ENCODE data around the gene ZIM2. TPM values are rescaled to one million over a fixed set of nuclear protein-coding genes. Genes with fewer than 3 reads are reported as not detected.

The ZIM2 gene
- total RNA-seq, 1 experiment from 2014 or later, result not detected

DNA sequence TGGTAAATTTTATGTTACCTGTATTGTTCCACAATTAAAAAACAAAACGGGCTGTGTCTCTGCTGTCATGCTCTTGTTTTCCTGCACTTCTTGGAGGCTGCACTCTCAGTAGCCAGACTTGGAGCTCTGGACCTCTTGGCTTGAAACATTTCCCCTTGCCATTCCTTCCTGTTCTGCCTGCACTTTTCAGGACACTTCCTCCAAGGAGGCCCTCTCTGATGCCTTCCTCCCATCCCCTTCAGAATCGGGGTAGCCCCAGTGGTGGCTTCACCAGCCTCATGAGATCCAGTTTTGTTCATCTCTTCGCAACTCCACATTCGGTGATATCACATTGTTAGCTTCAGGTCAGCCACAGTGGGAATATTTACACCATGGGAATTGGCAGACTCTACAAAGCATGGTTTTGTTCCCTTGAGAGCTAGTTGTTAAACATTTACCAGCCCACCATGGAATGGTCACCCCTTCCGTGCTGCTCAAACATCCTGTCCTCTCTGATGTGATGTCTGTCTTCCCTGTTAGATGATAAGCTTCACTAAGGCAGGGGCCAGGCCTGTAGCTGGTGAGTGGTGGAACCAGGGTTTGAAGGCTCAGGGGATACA, 40.2 kb upstream of the ZIM2 start:
- TF ChIP-seq EZH2 (IDR thresholded peaks at IDR 0.05) (no peak), CEBPB (IDR thresholded peaks at IDR 0.05; ENCODE audit: low read depth) (no peak), SP1 (IDR thresholded peaks at IDR 0.05; ENCODE audit: low read depth) (no peak)
- ChIA-PET CTCF (no interaction called here), POLR2A (no interaction called here), RAD21 (ENCODE audit: low non-redundant PET in 1 of 2, low total read pairs in 2 of 2, uncharacterized antibody in 2 of 2, unreplicated experiment in 2 of 2) (no interaction called here)
- intact Hi-C loops (cut with micrococcal nuclease), result no loop called here
- Histone ChIP-seq H4K20me1 (ENCODE audit: insufficient read depth) (no peaks in the 10 kb centered on the region), H3K9ac (ENCODE audit: low read length) (no peak overlapping the region), H3K27ac (ENCODE audit: low read depth, low read length) (no peak overlapping the region), H3K4me2 (ENCODE audit: low read length) (no peak overlapping the region), H3K36me3 (ENCODE audit: control insufficient read depth in 1 of 2, insufficient read depth in 2 of 2, low read length in 2 of 2) (no peaks in the 10 kb centered on the region), H3K9me3 (ENCODE audit: control insufficient read depth in 1 of 2, insufficient read depth in 1 of 2, low read depth in 1 of 2, low read length in 2 of 2) (peaks cover 0 to 18% of the 10 kb centered on the region in 2 experiments; a peak in 2 of 4 replicates), H3K4me1 (ENCODE audit: control insufficient read depth in 1 of 2, insufficient read depth in 2 of 2, low read length in 2 of 2) (no peaks in the 10 kb centered on the region), H2AFZ (ENCODE audit: low read depth, low read length, poor library complexity, severe bottlenecking) (no peak overlapping the region), H3K27me3 (ENCODE audit: insufficient read depth, low read length) (no peaks in the 10 kb centered on the region), H3K79me2 (ENCODE audit: insufficient read depth, low read length) (no peaks in the 10 kb centered on the region), H3K9me2 (ENCODE audit: insufficient read depth) (no peaks in the 10 kb centered on the region), H3K4me3 (replicated peaks in 1 of 2; ENCODE audit: low read depth in 1 of 2, low read length in 2 of 2) (no peak overlapping the region)
- ATAC-seq (no peak), DNase-seq (ENCODE audit: low read depth, low spot score) (no peak)
- no TSS peak for BruUV-seq (replicated peaks)

DNA sequence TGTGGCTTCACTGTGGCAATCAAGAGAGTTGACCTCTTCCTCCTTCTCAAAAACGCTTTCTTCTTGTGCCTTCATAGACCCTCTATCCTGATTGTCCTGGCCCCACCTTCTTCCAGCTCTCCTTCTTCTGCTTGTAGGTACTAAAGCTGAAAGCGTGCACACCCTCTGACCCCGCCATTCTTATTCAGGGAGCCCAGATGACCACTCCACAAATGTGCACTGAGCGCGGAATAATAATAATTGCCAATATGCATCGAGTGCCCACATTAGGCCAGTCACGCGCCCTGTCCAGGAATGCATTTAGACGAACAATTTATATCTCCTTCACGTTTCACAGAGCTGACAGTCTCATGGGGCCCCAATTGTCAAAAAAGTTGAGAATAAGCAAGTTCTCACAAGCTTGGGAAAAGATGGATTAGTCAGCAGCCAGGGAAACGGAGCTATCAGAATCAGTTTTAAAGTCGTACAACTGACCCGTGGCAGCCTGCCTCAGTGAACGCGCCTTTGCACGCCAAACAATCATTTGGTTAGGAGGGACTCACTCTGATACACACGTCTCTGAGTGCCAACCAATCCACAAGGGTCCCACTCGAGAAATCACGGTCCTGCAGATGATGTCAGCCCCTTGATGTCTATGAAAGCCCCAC, 36.7 kb upstream of the ZIM2 start:
- CTCF ChIA-PET, result no interaction called here
- RAD21 ChIA-PET (ENCODE audit: low non-redundant PET in 1 of 2, low total read pairs in 2 of 2, uncharacterized antibody in 2 of 2, unreplicated experiment in 2 of 2), result no interaction called here
- Histone ChIP-seq H3K36me3 (ENCODE audit: control insufficient read depth in 1 of 2, insufficient read depth in 2 of 2, low read length in 2 of 2) (no peaks in the 10 kb centered on the region), H3K27me3 (ENCODE audit: insufficient read depth, low read length) (no peaks in the 10 kb centered on the region), H3K9ac (ENCODE audit: low read length) (no peak overlapping the region), H4K20me1 (ENCODE audit: insufficient read depth) (no peaks in the 10 kb centered on the region), H3K9me2 (ENCODE audit: insufficient read depth) (no peaks in the 10 kb centered on the region), H2AFZ (ENCODE audit: low read depth, low read length, poor library complexity, severe bottlenecking) (no peak overlapping the region), H3K79me2 (ENCODE audit: insufficient read depth, low read length) (no peaks in the 10 kb centered on the region), H3K9me3 (ENCODE audit: control insufficient read depth in 1 of 2, insufficient read depth in 1 of 2, low read depth in 1 of 2, low read length in 2 of 2) (peaks cover 8 to 28% of the 10 kb centered on the region in 2 experiments; a peak in 2 of 4 replicates), H3K4me1 (ENCODE audit: control insufficient read depth in 1 of 2, insufficient read depth in 2 of 2, low read length in 2 of 2) (no peaks in the 10 kb centered on the region), H3K4me3 (replicated peaks in 1 of 2; ENCODE audit: low read depth in 1 of 2, low read length in 2 of 2) (no peak overlapping the region), H3K4me2 (ENCODE audit: low read length) (no peak overlapping the region), H3K27ac (ENCODE audit: low read depth, low read length) (no peak overlapping the region)
- no peak for DNase-seq (ENCODE audit: low read depth, low spot score)
- TF ChIP-seq TCF7L2 (IDR thresholded peaks at IDR 0.05; ENCODE audit: borderline replicate concordance, extremely low read depth, insufficient read depth, insufficient read length) (no peak), ZFX (IDR thresholded peaks at IDR 0.05) (no peak), SRF (IDR thresholded peaks at IDR 0.05; ENCODE audit: low read depth) (no peak), FOSL1 (IDR thresholded peaks at IDR 0.05; ENCODE audit: low read depth) (no peak), SP1 (IDR thresholded peaks at IDR 0.05; ENCODE audit: low read depth) (no peak), RAD21 (IDR thresholded peaks at IDR 0.05; ENCODE audit: low read depth) (no peak), YY1 (IDR thresholded peaks at IDR 0.05; ENCODE audit: extremely low read depth, insufficient replicate concordance, low read depth, low read length) (no peak), EZH2 (IDR thresholded peaks at IDR 0.05) (no peak)
- TF ChIP-seq, protein P1, sequence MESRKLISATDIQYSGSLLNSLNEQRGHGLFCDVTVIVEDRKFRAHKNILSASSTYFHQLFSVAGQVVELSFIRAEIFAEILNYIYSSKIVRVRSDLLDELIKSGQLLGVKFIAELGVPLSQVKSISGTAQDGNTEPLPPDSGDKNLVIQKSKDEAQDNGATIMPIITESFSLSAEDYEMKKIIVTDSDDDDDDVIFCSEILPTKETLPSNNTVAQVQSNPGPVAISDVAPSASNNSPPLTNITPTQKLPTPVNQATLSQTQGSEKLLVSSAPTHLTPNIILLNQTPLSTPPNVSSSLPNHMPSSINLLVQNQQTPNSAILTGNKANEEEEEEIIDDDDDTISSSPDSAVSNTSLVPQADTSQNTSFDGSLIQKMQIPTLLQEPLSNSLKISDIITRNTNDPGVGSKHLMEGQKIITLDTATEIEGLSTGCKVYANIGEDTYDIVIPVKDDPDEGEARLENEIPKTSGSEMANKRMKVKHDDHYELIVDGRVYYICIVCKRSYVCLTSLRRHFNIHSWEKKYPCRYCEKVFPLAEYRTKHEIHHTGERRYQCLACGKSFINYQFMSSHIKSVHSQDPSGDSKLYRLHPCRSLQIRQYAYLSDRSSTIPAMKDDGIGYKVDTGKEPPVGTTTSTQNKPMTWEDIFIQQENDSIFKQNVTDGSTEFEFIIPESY (IDR thresholded peaks at IDR 0.05; ENCODE audit: extremely low read depth, insufficient replicate concordance, low read length), result no peak
- BruUV-seq (replicated peaks), result no TSS peak
- no peak for ATAC-seq
- POLR2A ChIA-PET, result no interaction called here
- intact Hi-C loops (cut with micrococcal nuclease), result no loop called here
